SIG-M5 treated with dmso at 0.1 percent for 504 hours (cell line): ENCODE data around the gene RANGAP1.
"Not testable (repeated sequence)": the region's sequence is repeated elsewhere in the genome, so short reads cannot be mapped to it uniquely, and the experiment has no call there.

Source experiments
- DNase-seq: peaks from one replicate; lab custom pipeline; 2025; ENCODE audit not compliant: unreplicated experiment; lab: John Stamatoyannopoulos, UW

RANGAP1 gene

GRCh38 chr22:41261541-41262249 lies 24.3 kb downstream of the RANGAP1 start:
- DNase-seq = no peak

DNA sequence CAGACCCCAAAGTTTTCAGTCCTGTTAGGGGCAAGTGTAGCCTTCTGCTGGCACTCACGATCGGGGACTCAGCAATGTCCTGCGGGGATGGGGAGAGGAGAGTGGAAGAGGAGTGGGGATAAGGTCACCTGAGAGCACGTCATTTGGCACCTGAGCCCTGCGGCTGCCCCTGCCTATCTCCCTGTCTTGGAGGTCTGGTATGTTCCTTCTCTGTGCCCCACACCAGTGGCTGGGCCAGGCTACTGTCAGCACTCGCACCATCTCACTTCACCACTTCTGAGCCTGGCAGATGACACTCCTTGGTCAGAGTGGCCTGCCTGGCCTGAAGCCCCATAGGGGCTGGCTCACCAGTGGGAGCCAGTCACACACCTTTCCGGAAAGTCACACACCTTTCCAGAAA lies 25.1 kb downstream of the RANGAP1 start:
- no peak for DNase-seq

DNA sequence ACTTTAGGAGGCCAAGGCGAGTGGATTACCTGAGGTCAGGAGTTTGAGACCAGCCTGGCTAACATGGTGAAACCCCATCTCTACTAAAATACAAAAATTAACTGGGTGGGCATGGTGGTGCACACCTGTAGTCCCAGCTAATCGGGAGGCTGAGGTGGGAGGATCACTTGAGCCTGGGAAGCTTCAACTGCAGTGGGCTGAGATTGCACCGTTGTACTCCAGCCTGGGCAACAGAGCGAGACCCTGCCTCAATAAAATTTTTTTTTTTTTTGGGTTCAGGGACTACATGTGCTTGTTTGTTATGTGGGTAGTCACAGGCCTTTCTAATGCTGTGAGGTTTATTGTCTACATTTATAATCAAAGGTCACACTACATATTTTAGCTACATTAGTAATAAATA lies 26.2 kb downstream of the RANGAP1 start:
- not testable (repeated sequence) for DNase-seq

- no peak for DNase-seq
Observed at GRCh38 chr22:41257696-41258095, 28.3 kb downstream of the RANGAP1 start.

- no peak for DNase-seq
Observed at GRCh38 chr22:41256254-41257253, 29.4 kb downstream of the RANGAP1 start.

DNA sequence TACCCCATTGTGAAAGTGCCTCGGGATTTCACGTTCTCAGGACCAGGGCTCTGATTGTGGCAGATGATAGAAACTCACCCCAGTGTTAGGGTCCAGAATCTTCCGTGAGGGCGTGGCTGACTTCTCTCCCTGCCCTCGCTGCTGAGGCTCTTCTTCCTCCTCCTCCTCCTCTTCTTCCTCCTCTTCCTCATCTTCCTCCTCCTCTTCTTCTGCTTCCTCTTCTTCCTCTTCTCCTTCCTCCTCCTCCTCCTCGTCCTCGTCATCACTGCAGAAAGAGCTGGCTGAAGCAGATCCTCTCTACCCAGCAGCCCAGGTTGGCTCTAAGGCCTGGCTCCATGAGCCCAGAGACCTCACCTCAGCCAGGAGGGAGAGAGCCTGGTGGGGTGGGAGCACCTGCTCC lies 31.8 kb downstream of the RANGAP1 start:
- no peak for DNase-seq

DNA sequence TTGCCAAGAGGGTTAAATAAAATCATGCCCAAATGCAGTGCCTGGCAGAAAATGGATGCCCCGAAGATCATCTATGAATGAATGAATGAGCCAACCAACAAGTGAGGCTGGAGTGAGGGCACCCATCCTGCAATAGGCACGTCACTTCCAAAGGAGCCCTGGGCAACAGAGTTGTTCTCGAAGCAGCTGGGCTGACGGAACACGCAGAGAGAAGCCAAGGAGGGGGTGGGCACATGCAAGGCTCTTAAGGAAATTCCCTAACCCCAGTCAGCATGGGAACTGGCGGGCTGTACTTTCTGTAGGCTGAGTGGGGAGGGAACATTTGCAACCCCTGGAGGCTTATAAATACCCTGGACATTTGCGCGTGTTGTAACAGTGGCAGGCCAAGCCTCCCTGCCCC lies 33.6 kb downstream of the RANGAP1 start:
- no peak for DNase-seq

DNA sequence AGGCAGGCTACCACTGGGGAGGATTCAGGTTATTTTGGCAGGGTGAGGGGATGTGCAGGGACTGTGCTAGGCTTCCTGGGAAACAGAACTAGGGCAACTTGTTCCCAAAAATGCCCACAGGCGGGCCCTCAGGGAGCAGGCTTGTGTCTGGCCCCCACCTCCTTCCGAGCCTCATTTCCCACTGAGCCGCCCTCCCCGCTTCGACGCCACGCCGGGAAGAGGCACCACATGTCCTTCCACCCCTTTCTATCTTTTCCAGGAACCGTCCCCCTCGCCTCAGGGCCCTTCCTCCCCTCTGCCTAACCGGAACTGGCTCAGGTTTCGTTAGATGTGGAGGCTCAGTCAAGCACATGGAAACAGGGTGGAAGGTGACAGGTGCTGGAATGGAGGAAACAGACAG lies 35.9 kb downstream of the RANGAP1 start:
- no peak for DNase-seq

- no peak for DNase-seq
Observed at GRCh38 chr22:41249442-41249841, 36.5 kb downstream of the RANGAP1 start.

DNA sequence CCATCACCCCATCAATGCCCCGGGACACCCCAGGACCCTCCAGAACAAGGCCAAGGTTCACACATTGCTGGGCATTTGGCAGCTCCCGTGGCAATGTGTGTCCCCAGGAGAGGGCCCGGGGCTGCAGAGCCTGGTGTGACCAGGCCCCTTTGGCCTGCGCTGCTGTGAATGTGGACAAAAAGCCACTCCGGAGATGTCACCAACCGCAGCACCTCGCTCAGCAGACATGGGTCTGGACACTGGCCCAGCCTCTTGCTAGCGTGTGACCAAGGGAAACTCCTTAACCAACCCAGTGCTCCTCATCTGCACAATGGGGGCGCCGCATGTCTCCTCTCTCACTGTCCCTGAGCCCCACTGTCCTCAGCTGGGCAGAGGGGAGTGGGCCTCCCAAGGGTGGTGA lies 37.2 kb downstream of the RANGAP1 start:
- DNase-seq = no peak

DNA sequence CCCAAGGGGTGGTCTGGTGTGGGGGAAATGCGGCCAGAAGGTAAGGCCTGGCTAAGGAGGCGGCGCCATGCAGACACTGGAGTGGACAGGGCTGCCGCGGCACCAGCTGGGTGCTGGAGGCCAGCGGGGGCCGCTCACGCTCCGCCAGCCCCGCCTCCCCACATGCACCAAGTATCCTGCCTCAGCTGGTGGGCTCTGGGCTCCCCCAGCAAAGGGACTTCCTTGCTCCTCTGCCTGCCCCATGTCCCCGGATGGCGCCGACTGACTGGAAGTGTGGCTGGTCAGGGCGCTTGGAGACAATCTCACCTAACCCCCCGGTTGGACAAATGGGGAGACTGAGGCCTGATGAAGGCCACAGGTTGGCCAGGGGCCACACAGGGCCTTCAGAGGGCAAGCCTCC lies 37.7 kb downstream of the RANGAP1 start:
- no peak for DNase-seq

DNA sequence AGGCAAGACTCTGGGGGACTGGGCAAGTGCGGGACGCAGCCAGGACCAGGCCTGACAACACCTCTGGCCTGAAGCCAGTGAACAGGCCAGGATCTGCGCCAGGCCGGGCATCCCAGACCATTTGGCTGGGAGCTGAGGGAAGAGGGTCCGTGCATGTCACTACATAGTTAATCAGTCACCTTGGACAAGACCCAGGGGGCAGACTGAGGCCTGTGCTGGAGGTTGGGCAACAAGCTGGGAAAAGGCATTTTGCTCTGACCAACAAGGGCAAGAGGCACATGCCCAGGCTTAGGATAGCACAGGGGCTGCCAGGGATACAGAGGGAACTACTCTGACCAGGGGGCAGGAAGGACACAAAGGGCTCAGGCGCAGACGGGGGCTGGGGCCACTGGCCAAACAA lies 38.3 kb downstream of the RANGAP1 start:
- no peak for DNase-seq

- DNase-seq = no peak
Observed at GRCh38 chr22:41245917-41246499, 40.0 kb downstream of the RANGAP1 start.

- no peak for DNase-seq
Observed at GRCh38 chr22:41243361-41243760, 42.6 kb downstream of the RANGAP1 start.

- DNase-seq = no peak
Observed at GRCh38 chr22:41242396-41243117, 43.4 kb downstream of the RANGAP1 start.

- no peak for DNase-seq
Observed at GRCh38 chr22:41241133-41241676, 44.8 kb downstream of the RANGAP1 start.

DNA sequence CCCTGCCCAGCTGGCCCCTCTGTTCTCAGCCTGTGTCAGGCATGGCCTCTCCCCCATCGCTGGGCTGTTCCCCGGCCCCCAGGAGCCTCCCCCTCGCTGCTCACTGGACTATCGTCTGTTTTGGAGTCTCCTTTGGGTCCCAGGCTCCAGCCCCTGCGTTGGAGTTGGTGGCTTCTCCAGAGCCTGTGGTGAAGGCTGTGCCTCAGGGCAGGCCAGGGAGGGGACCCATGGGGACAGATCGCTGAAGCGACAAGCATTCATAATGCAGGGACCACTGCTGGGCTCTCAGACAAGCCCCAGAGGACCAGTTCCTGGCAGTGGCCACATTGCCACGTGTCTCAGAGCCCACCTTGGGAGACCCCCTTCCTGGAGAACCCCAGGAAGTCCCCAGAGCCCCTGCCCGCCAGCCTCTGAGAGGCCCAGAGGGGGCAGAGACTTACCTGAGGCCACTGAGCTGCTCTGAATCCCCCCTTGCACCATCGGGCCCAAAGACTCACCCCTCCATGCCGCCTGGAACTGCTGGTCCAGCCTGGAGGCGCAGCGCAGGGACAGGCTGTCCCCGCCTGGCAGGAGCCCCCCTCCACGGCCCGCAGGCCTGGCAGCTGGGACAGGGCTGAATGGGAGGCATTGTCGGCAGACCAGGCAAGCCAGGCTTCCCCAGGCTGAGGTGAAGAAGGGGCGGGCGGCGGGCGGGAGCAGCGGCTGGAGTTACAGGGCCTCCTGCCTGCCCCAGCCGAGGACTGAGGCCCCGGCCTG lies 45.4 kb downstream of the RANGAP1 start, which contains the start of gene CHADL:
CHADL (minus strand) TSS at position 555 of the 756 bp plus-strand sequence; CDS start at position 505, 50 bp downstream.
- no peak for DNase-seq

DNA sequence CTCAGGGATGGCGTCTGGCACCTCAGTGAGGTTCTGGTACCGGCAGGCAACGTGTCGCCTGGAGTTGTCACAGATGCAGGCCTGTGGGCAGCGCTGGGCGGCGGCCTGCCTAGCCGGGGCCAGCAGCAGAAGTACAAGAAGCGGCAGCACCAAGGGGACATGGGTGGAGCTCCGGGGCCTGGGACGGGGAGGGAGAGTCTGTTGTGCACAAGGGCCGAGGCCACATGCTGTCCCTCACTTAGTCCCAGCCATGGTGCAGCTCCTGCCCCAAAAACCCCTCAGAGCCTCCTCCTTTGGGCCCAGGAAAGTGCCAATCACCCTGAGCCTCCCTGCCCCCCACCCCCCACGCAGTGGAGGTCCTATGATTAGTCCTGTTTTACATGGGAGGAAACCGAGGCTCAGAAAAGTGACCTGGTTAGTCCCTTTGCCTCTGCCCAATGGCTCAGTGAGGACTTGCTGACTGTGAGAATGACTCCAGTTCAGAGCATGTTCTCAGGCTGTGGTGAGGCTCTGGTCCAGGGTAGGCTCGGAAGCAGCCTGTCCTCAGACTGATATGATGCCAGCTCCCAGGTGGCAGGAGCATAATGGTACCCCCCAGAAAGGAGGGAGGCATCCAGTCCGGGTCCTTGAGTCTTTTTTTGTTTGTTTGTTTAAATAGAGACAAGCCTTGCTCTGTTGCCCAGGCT lies 46.4 kb downstream of the RANGAP1 start:
- DNase-seq = no peak
